ENCODE data around the gene E2F8.

Gene E2F8

DNA sequence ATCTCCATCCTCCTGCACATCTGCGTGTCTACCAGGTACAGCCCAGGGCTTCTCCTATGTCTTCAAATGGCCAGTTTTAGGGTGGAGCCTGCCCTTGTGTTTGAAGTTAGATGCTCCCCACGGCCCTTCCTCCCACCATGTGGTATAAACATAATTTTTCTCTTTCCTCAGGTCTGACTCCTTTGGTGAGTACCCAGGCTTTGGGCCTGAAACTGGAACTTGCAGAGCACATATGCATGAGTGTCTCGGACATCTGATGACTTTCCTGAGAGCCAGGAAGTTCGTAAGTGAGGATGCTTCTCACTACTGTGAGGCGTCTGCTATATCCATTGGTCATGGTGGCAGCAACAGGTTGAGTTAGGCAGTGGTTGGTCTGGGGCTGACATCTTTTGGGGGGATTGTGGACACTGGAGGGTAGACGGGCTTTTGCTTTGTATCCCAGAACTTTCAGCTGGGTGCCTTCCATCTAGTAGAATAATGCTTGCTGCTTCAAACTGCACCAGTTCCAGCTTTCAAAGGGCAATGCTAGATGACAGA lies 55.2 kb downstream of the E2F8 start:
- DNase-seq = no peak

- no peak for DNase-seq
Observed at GRCh38 chr11:19185036-19185435, 55.7 kb downstream of the E2F8 start.

- DNase-seq = no peak
Observed at GRCh38 chr11:19183646-19184045, 57.1 kb downstream of the E2F8 start.

- DNase-seq = no peak
Observed at GRCh38 chr11:19181531-19182261, 59.0 kb downstream of the E2F8 start.

- DNase-seq = no peak
Observed at GRCh38 chr11:19176629-19177186, 64.0 kb downstream of the E2F8 start.

Measured in fibroblast of skin of abdomen (primary cell).